HG02852 (cell line): Measurements from ENCODE around the gene PIK3CD.
"Not testable (repeated sequence)": the region's sequence is repeated elsewhere in the genome, so short reads cannot be mapped to it uniquely, and the experiment has no call there.

Experiments
- ATAC-seq: cut with Tn5 transposase; IDR thresholded peaks from one replicate; pipeline ENCODE4 v1.9.1; 2021; ENCODE audit warnings: mild to moderate bottlenecking, moderate library complexity; ENCODE audit not compliant: unreplicated experiment

The PIK3CD gene

DNA sequence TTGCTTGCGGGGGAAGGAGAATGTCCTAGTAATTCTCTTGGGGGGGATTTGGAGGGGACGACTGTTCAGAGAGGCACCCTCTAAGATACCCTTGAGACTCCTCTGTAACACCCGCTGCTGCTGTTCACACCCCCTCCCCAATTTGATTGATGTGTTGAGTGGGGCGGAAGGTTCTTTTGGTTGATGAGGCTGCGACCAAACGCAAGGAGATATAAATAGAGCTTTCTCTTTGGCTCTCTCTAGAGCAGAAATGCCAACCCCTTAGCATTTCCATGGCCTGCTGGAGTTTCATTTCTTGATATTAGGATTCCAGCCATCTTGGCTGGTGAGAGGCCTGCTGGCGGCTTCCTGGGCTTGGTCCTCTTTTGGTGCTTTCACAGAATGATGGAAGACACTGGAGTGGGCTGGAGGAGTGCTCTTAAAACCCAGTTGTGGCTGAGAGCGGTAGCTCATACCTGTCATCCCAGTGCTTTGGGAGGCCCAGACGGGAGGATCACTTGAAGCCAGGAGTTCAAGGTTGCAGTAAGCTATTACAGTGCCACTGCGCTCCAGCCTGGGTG, 2.0 kb downstream of the PIK3CD start:
- ATAC-seq: no peak

DNA sequence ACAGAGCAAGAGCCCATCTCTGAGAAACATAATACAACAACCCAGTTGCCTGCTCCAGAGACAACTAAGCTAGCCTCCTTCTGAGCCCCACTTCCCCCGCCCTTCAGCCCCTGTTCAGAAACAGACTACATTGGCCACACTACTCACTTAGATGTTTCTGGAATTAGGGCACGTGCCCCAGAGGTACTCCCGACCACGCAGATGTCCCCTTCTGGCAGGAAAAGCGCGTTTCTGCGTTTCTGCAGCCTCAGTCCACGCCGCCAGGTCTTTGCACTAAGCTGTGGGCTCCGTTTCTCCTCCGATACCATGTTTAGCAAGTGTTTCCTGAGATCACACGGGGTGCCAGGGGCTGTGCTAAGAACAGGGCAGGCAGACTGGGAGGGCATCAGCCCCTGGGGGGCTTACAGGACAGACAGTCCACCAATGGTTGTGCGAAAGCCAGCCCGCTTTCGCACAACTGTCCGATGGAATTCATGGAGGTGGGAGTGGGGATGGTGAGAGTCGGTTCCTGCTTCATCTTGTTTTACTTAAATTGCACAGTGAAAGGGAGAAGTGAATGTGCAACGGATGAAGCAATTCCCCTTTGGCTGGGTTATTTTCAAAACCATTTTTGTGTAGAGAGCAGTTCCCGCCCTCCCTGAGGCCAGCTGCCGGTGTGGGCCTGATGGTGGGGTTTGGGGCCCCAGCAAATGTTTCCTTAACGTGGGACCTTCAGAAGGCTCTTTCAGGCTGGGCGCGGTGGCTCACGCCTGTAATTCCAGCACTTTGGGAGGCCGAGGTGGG, 2.7 kb downstream of the PIK3CD start:
- ATAC-seq: no peak

- ATAC-seq: no peak
Measured at GRCh38 chr1:9654834-9655723, 3.5 kb downstream of the PIK3CD start.

GRCh38 chr1:9655836-9656235, 4.3 kb downstream of the PIK3CD start:
- no peak for ATAC-seq

- no peak for ATAC-seq
Measured at GRCh38 chr1:9657521-9658032, 6.0 kb downstream of the PIK3CD start.

- no peak for ATAC-seq
Measured at GRCh38 chr1:9658199-9658598, 6.7 kb downstream of the PIK3CD start.

DNA sequence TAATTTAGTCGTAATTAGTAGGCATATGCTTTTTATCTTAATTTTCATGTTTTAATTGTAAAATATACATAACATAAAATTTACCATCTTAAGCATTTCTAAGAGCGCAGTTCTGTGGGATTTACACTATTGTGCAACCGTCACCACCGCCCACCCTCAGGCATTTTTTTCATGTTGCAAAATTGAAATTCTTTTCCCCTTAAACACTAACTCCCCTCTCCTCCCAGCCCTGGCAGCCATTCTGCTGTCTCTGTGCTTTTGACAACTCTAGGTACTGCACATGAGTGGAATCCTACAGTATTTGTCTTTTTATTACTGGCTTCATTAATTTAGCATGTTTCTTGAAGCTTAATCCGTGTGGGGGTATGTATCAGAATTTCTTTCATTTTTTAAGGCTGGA, 7.8 kb downstream of the PIK3CD start:
- ATAC-seq: no peak

- no peak for ATAC-seq
Measured at GRCh38 chr1:9663257-9663656, 11.7 kb downstream of the PIK3CD start.

DNA sequence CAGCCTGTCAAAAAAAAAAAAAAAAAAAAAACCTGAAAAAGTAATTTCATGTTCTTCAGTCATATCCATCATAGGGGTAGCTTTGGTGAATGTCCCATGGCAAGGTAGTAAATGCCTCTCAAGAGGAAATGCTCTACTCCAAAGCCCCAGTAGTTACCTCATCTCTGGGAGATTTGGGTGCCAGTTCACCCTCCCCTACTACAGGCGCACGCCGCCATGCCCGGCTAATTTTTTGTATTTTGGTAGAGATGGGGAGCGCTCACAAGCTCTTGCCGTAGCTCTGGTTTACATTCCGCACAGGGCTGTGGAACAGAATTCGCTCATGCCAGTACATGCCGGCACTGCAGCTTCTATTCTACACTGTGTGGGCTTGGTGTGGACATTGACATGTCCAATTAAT, 13.7 kb downstream of the PIK3CD start:
- ATAC-seq: no peak

DNA sequence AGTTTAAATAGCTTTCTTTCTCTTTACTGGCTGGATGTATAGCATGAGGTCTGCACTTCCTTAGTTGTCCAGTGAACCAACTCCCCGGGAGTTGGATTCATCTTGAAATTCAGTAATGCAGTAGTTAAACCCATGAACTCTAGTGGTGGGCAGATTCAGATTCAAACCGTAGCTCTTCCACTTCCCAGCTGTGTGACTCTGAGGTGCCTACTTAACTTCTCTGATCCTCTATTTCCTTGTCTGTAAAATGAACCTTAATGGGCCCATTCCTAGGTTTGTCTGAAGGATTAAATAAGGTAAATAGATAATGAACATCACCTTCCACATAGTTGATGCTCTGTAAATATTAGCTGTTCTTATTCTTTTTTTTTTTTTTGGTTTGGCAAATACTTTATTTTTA, 16.5 kb downstream of the PIK3CD start:
- no peak for ATAC-seq

DNA sequence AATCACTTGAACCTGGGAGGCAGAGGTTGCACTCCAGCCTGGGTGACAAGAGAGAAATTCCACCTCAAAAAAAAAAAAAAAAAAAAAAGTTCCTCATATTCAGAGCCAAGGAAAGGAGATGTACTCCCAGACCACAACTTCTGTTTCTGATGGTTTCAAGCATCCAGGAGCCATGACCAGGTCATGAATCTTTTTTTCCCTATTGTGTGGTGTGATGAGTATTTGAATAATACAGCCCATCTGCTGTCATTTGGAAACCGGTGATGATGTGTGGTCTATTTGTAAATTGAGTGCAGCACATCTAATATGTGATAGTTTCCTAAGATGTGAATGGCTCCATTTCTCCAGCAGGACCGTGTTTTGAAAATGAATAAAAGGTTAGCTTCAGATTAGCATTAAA, 18.6 kb downstream of the PIK3CD start:
- no peak for ATAC-seq

GRCh38 chr1:9671377-9672140, 20.0 kb downstream of the PIK3CD start:
- ATAC-seq: no peak

DNA sequence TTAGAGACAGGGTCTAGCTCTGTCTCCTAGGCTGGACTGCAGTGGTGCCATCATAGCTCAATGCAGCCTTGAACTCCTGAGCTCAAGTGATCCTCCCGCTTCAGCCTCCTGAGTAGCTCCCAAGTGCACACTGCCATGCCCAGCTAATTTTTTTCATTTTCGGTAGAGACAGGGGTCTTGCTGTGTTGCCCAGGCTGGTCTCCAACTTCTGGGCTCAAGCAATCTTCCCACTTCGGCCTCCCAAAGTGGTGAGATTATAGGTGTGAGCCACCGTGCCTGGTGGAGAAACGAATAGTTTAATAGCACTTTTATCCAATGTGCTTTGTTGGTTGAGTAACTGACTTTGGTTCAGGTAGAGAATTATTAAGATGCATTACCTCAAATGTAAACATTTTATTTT, 20.9 kb downstream of the PIK3CD start:
- no peak for ATAC-seq

GRCh38 chr1:9675393-9675792, 23.9 kb downstream of the PIK3CD start:
- ATAC-seq: no peak

DNA sequence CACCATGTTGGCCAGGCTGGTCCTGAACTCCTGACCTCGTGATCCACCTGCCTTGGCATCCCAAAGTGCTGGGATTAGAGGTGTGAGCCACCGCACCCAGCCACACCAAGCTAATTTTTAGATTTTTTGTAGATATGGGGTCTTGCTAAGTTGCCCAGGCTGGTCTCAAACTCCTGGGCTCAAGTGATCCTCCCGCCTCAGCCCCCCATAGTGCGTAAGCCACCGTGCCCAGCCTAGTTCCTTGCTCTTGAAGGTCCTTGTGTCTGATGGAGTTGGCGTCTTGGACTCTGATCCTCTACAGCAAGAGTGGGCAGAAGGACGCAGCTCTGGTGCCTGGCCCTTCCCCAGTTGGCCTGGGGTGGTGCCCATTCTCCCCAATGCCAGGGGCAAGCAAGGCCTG, 24.6 kb downstream of the PIK3CD start:
- ATAC-seq: not testable (repeated sequence)

DNA sequence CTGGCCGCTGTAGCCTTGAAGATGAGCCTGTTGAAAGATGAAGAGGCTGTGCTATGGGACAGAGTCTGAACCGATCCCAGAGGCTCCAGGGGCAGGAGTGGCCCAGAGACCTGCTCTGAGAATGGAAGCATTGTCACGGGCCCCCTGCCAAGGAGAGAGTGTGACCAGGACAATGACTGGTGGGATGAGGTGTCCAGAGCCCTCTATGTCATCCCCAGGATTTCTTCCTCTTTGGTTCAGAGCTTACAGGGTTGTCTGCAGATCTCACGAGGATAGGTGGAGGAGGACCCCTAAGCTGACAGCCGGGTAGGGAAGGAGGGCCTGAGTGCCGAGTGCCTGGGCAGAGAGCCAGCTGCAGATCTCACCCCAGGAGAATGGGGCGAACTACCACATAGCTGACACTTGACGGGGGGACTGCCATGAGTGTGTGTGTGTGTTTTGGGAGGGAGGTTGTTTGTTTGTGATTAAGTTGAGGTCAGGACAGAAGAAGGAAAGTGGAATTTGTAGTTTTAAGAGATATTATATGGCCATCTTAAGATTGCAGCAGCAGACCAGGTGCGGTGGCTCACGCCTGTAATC, 25.4 kb downstream of the PIK3CD start:
- ATAC-seq: no peak

DNA sequence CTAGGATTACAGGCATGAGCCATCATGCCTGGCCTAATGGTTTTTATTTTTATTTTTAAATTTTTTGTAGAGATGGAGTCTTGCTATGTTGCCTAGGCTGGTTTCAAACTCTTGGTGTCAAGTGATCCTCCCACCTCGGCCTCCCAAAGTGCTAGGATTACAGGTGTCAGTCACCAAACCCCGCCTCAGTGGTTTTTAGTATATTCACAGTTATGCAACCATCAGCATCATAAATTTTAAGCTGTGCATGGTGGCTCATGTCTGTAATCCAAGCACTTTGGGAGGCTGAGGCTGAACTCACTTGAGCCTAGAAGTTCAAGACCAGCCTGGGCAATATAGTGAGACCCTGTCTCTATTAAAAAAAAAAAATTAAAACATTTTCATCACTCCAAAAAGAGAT, 28.6 kb downstream of the PIK3CD start:
- ATAC-seq: no peak

DNA sequence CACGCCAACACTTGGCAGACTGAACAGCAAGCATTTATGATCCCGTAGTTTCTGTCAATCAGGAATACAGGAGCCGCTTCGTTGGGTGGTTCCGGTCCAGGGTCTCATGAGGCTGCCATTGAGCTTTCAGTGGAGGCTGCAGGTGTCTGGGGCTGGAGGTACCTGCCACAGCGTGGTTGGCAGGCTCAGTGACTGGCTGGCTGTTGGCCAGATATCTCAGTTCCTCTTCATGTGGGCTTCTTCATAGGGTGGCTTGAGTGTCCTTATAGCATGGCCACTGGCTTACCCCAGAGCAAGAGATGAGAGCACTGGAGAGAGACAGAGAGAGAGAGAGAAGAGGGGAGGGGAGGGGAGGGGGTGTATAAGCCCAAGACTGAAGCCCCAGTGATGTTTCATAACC, 29.3 kb downstream of the PIK3CD start:
- ATAC-seq: no peak

GRCh38 chr1:9684801-9685200, 33.3 kb downstream of the PIK3CD start:
- ATAC-seq: no peak

DNA sequence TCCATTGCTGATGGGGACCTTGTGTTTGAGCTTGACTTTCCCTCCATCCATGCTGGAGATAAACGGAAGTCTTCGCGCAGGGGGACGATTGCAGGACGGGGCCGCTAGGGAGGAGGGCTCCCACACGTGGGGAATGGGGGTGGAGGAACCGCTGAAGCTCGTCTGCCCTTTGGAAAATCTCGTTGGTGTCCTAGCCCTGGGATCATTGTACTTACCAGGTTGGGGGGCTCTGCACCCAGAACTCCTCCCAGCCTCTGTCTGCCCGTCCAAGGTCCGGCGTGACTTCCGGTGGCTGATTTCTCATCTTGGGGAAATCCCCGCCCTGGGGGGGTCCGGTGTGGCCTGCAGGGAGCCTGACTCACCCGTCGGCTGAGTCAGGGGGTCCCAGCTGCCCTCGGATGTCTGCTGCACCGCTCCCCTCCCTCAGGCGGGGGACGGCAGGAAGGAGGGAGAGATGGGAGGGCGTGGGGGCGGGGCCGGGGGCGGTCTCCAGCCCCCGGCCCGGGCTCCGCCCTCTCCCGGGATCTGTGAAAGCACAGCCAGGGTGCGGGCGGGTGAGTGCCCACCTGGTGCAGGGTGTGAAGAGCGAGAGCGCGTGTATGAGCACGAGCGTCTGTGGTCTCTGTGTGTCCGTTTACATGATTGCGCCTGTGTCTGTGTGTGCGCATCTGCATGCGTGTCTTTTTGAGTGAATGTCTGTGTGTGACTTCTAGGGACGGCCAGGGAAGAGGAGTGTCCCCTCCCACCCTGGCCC, 35.8 kb downstream of the PIK3CD start:
- no peak for ATAC-seq
